ENCODE data around the gene STK32B. TPM values are rescaled to one million over a fixed set of nuclear protein-coding genes. Genes with fewer than 3 reads are reported as not detected.
"Not testable (repeated sequence)": the region's sequence is repeated elsewhere in the genome, so short reads cannot be mapped to it uniquely, and the experiment has no call there.

Gene STK32B
- polyA plus RNA-seq, 2 of the 4 experiments (the other 2 are of a cell fraction): 7.6 to 12.1 TPM

DNA sequence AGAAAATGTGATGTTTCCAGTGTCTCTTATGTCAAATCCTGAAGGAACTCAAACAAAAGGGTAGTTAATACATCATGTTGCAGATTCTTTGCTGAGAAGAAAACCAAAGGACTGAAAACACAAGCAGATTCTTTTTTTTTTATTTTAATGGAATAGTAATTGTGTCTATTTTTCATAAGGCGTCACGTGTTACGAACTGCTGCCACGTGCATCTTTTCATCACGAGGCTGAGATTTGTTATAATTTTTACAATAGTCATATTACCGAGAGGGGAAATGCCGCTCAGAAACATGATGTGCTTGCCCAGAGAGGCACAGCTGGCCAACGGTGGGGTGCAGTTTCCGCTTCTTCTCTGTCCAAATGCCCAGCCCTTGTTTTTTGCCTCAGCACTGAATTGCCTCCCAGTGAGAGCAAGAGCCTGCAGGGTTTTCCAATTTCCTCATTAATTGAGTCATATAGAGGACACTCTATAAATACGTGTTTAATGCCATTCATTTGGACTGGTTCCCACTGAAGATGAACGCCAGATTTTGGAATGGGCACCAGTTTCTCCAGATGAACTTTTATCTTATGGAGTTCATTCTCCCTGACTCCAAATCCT is 225.3 kb downstream of the STK32B start:
- no peak overlapping the region for H3K27ac ChIP-seq
- ChIA-PET CTCF (no interaction called here), POLR2A (no interaction called here)
- no peaks in the 10 kb centered on the region for H3K9me3 ChIP-seq
- ATAC-seq (no peak), FAIRE-seq (no peak), DNase-seq (ENCODE audit: low read depth in 1 of 2, low spot score in 1 of 2) (no peak)
- 87% methylated on average over 11 of the region's 11 CpGs for WGBS (ENCODE audit: missing lambda C conversion rate)
- H3K4me1 ChIP-seq: no peaks in the 10 kb centered on the region
- H3K4me2 ChIP-seq: no peak overlapping the region
- H3K4me3 ChIP-seq: no peak overlapping the region
- TF ChIP-seq FOSL2 (IDR thresholded peaks at IDR 0.05) (no peak), FOSL2 (CRISPR knock-in tag; IDR thresholded peaks at IDR 0.05) (no peak), KDM1A (IDR thresholded peaks at IDR 0.05; ENCODE audit: low read depth) (no peak), ZC3H11A (IDR thresholded peaks at IDR 0.05) (no peak), EP300 (IDR thresholded peaks at IDR 0.05) (no peak), FOXS1 (CRISPR knock-in tag; IDR thresholded peaks at IDR 0.05) (no peak), CEBPB (IDR thresholded peaks at IDR 0.05) (no peak), TFCP2L1 (CRISPR knock-in tag; IDR thresholded peaks at IDR 0.05) (no peak), HOXB13 (CRISPR knock-in tag; IDR thresholded peaks at IDR 0.05; ENCODE audit: low read depth) (no peak), NPAS2 (CRISPR knock-in tag; IDR thresholded peaks at IDR 0.05; ENCODE audit: borderline replicate concordance) (no peak), HOXB5 (CRISPR knock-in tag; IDR thresholded peaks at IDR 0.05) (no peak), CBX8 (IDR thresholded peaks at IDR 0.05) (no peak), MAFK (IDR thresholded peaks at IDR 0.05; ENCODE audit: partially characterized antibody) (no peak), JUN (IDR thresholded peaks at IDR 0.05) (no peak), HDAC2 (IDR thresholded peaks at IDR 0.05) (no peak)
- TF ChIP-seq, protein P1, sequence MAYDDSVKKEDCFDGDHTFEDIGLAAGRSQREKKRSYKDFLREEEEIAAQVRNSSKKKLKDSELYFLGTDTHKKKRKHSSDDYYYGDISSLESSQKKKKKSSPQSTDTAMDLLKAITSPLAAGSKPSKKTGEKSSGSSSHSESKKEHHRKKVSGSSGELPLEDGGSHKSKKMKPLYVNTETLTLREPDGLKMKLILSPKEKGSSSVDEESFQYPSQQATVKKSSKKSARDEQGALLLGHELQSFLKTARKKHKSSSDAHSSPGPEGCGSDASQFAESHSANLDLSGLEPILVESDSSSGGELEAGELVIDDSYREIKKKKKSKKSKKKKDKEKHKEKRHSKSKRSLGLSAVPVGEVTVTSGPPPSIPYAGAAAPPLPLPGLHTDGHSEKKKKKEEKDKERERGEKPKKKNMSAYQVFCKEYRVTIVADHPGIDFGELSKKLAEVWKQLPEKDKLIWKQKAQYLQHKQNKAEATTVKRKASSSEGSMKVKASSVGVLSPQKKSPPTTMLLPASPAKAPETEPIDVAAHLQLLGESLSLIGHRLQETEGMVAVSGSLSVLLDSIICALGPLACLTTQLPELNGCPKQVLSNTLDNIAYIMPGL (CRISPR knock-in tag; IDR thresholded peaks at IDR 0.05; ENCODE audit: borderline replicate concordance): no peak
- TF ChIP-seq, protein P2, sequence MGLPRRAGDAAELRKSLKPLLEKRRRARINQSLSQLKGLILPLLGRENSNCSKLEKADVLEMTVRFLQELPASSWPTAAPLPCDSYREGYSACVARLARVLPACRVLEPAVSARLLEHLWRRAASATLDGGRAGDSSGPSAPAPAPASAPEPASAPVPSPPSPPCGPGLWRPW (IDR thresholded peaks at IDR 0.05): no peak

DNA sequence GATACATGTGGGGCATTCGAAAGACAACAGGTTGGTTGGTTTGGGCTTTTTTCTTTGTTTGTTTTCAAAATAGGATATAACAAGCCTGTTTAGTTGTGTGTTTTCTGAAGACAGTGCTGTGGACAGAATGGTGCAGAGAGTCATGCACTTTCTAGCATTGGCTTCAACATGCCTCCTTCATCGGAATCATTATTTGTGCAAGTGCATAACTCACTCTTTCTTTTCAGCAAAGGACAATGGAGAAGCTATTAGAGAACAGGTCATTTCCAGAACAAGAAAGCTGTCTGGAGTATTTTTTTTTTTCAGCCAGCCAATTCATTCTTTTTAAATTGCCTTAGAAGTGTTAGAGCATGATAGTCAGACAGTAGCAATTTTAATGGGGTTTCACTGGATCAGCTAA is 225.8 kb downstream of the STK32B start:
- Histone ChIP-seq H3K4me3 (no peak overlapping the region), H3K9me3 (no peaks in the 10 kb centered on the region), H3K4me1 (no peaks in the 10 kb centered on the region), H3K4me2 (no peak overlapping the region), H3K27ac (no peak overlapping the region)
- DNase-seq (ENCODE audit: low read depth in 1 of 2, low spot score in 1 of 2): no peak
- TF ChIP-seq, protein P3, sequence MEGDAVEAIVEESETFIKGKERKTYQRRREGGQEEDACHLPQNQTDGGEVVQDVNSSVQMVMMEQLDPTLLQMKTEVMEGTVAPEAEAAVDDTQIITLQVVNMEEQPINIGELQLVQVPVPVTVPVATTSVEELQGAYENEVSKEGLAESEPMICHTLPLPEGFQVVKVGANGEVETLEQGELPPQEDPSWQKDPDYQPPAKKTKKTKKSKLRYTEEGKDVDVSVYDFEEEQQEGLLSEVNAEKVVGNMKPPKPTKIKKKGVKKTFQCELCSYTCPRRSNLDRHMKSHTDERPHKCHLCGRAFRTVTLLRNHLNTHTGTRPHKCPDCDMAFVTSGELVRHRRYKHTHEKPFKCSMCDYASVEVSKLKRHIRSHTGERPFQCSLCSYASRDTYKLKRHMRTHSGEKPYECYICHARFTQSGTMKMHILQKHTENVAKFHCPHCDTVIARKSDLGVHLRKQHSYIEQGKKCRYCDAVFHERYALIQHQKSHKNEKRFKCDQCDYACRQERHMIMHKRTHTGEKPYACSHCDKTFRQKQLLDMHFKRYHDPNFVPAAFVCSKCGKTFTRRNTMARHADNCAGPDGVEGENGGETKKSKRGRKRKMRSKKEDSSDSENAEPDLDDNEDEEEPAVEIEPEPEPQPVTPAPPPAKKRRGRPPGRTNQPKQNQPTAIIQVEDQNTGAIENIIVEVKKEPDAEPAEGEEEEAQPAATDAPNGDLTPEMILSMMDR (IDR thresholded peaks at IDR 0.05): no peak
- no peak for TF ChIP-seq ZNF302 (CRISPR knock-in tag; IDR thresholded peaks at IDR 0.05)
- TF ChIP-seq, protein P2 (IDR thresholded peaks at IDR 0.05): no peak
- TF ChIP-seq TFCP2L1 (CRISPR knock-in tag; IDR thresholded peaks at IDR 0.05): no peak
- TF ChIP-seq POLR2A (IDR thresholded peaks at IDR 0.05; ENCODE audit: low read length): no peak
- no peak for TF ChIP-seq FOSB (CRISPR knock-in tag; IDR thresholded peaks at IDR 0.05)
- ChIA-PET POLR2A (no interaction called here), CTCF (no interaction called here)
- WGBS (ENCODE audit: missing lambda C conversion rate): 87% methylated on average over 2 of the region's 2 CpGs
- no peak for FAIRE-seq
- no peak for ATAC-seq

DNA sequence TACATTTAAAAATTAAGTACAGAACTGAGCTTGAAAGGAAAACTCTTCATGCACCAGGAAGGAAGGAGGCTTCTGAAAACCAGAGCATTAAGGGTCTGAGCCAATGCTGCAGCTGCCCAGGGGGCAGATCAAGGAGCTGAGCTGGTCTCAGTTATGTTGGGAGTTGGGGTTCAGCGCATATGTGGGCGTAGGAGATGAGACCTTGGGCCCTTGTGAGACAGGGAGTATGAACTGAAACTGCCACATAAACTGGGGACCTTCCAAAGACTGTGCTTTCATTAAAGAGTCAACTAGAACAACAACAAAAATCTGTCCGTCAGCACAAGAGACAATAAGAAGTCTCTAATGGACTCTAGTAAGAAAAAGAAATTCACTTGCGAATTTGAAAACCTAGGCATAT is 226.9 kb downstream of the STK32B start:
- no peak for ATAC-seq
- no peak for TF ChIP-seq KDM5A (IDR thresholded peaks at IDR 0.05)
- TF ChIP-seq RAD21 (conservative IDR thresholded peaks at IDR 0.05 in 1 of 2, IDR thresholded peaks at IDR 0.05 in 1 of 2): no peak
- ChIA-PET POLR2A (no interaction called here), CTCF (no interaction called here)
- no peak for DNase-seq (ENCODE audit: low read depth in 1 of 2, low spot score in 1 of 2)
- no peak overlapping the region for H3K27ac ChIP-seq
- WGBS (ENCODE audit: missing lambda C conversion rate): 87% methylated on average over 4 of the region's 4 CpGs
- no peaks in the 10 kb centered on the region for H3K9me3 ChIP-seq
- H3K4me3 ChIP-seq: no peak overlapping the region
- no peak for FAIRE-seq
- H3K4me1 ChIP-seq: no peaks in the 10 kb centered on the region
- H3K4me2 ChIP-seq: no peak overlapping the region

DNA sequence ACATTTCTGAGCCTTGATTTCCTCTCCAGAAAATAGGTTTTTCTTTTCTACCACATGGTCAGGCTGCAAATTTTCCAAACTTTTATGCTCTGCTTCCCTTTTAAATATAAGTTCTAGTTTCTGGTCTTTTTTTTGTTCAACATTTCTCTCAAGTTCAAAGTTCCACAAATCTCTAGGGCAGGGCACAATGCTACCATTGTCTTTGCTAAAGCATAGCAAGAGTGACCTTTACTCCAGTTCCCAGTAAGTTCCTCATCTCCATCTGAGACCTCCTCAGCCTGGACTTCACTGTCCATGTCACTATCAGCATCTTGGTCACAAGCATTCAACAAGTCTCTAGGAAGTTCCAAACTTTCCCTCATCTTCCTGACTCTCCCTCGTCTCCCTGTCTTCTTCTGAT is 228.8 kb downstream of the STK32B start:
- DNase-seq (ENCODE audit: low read depth in 1 of 2, low spot score in 1 of 2); POLR2A ChIA-PET; H3K27ac ChIP-seq; H3K4me3 ChIP-seq; FAIRE-seq; ATAC-seq; H3K9me3 ChIP-seq; H3K4me2 ChIP-seq; CTCF ChIA-PET; H3K4me1 ChIP-seq: not testable (repeated sequence)
- 84% methylated on average over 1 of the region's 1 CpG for WGBS (ENCODE audit: missing lambda C conversion rate)

Measured in A549 (cell line).